HepG2 (cell line): ENCODE measurements around the gene ZNF83. TPM values are rescaled to one million over a fixed set of nuclear protein-coding genes. Genes with fewer than 3 reads are reported as not detected.

Experiments
- ATAC-seq: fragments of 200-7000 bp; cut with Tn5 transposase; 3 replicates; pipeline ENCODE4 v1.9.1; 2020; ENCODE audit warnings: mild to moderate bottlenecking, moderate library complexity
- BruUV-seq: library from RNA; stranded (reverse); fragments of 400-500 nt; replicated peaks from 2 replicates; lab custom pipeline; 2021; lab: Mats Ljungman, UMichigan
- CTCF ChIA-PET: fragments of 300-600 bp; formaldehyde crosslinking; extraction: SDS; loops from one replicate; lab custom pipeline; 2021; ENCODE audit warnings: low total read pairs, inconsistent platforms, low intra/inter-chr PET ratio; lab: Yijun Ruan, JAX
- POLR2A ChIA-PET: fragments of 350-600 bp; sonication (Branson Sonifier 250); formaldehyde crosslinking; loops from one replicate; lab custom pipeline; 2020; ENCODE audit warnings: antibody characterized with exemption, inconsistent platforms; lab: Yijun Ruan, JAX
- DNase-seq: peaks from one replicate; pipeline ENCODE4 v3.0.0-alpha.2; 2015; ENCODE audit warnings: low spot score
- FAIRE-seq: peaks from 3 replicates; lab custom pipeline; 2011; peaks lifted over from hg19 to GRCh38; lab: Jason Lieb, UNC
- H2AFZ ChIP-seq: one replicate; pipeline ENCODE4 v1.6.1; 2011; ENCODE audit warnings: low read length, inconsistent platforms
- H3K27ac ChIP-seq: fragments of 300-600 bp; 3 replicates; pipeline ENCODE4 v1.8.0; 2011; ENCODE audit warnings: mixed run types, mild to moderate bottlenecking, mixed read lengths, low read length, inconsistent platforms; ENCODE audit not compliant: insufficient read depth; ENCODE audit errors: extremely low read length
- H3K27me3 ChIP-seq, 2 experiments: fragments of 200-600 bp in 1 of 2; 2 replicates in 1 of 2; 3 replicates in 1 of 2; pipeline versions ENCODE4 v1.6.0 to v1.8.0; 2011; ENCODE audit warnings: low read length in 2 of 2, mild to moderate bottlenecking in 2 of 2, moderate library complexity in 2 of 2, inconsistent platforms in 1 of 2; ENCODE audit not compliant: insufficient read depth in 2 of 2, control insufficient read depth in 1 of 2
- H3K36me3 ChIP-seq, 2 experiments: fragments of 200-600 bp in 1 of 2; replicated peaks in 1 of 2; 2 replicates in 1 of 2; 3 replicates in 1 of 2; pipeline versions ENCODE4 v1.5.1 to v1.8.0; 2011; ENCODE audit warnings: low read length in 2 of 2, inconsistent platforms in 1 of 2; ENCODE audit not compliant: insufficient read depth in 2 of 2, control insufficient read depth in 1 of 2
- H3K4me1 ChIP-seq: 2 replicates; pipeline ENCODE4 v1.5.1; 2012; ENCODE audit warnings: low read length, inconsistent platforms; ENCODE audit not compliant: insufficient read depth
- H3K4me2 ChIP-seq: 2 replicates; pipeline ENCODE4 v1.6.0; 2011; ENCODE audit warnings: low read depth, low read length, inconsistent platforms
- H3K4me3 ChIP-seq, 3 experiments: fragments of 200-600 bp in 1 of 3; sonication (generic), shearing (Covaris generic) in 1 of 3; replicated peaks in 1 of 3; 2 replicates each; pipeline ENCODE4 v1.5.1; 2011 to 2016; ENCODE audit warnings: low read length in 3 of 3, inconsistent platforms in 2 of 3, low read depth in 2 of 3, mild to moderate bottlenecking in 2 of 3, control low read depth in 1 of 3, mixed read lengths in 1 of 3; ENCODE audit not compliant: insufficient read depth in 1 of 3
- H3K79me2 ChIP-seq: one replicate; pipeline ENCODE4 v1.6.1; 2011; ENCODE audit warnings: low read length, inconsistent platforms; ENCODE audit not compliant: insufficient read depth
- H3K9ac ChIP-seq: 2 replicates; pipeline ENCODE4 v1.6.0; 2011; ENCODE audit warnings: mild to moderate bottlenecking, low read depth, low read length, inconsistent platforms; ENCODE audit not compliant: insufficient read depth
- H3K9me3 ChIP-seq: 2 replicates; pipeline ENCODE4 v1.5.1; 2012; ENCODE audit warnings: mild to moderate bottlenecking, low read length
- H4K20me1 ChIP-seq: 2 replicates; pipeline ENCODE4 v1.6.0; 2011; ENCODE audit warnings: inconsistent platforms, mild to moderate bottlenecking, low read length, moderate library complexity; ENCODE audit not compliant: insufficient read depth
- CEBPB ChIP-seq: IDR thresholded peaks from 2 replicates; pipeline ENCODE4 v1.6.1; 2011; ENCODE audit warnings: low read depth, low read length, improper control_type of control experiment, borderline replicate concordance
- GABPA ChIP-seq, 2 experiments: IDR thresholded peaks; 2 replicates each; pipeline ENCODE4 v1.6.1; 2011 to 2016; ENCODE audit warnings: low read depth in 2 of 2, low read length in 1 of 2, missing biosample characterization in 1 of 2, missing genetic modification characterization in 1 of 2
- NR2F1 ChIP-seq, 2 experiments: fragments of 450-650 bp in 1 of 2; formaldehyde crosslinking in 1 of 2; IDR thresholded peaks; 2 replicates each; pipeline versions ENCODE4 v1.5.0 to v1.6.1; 2016 to 2020; ENCODE audit warnings: mild to moderate bottlenecking in 1 of 2, missing compliant biosample characterization in 1 of 2, missing genetic modification reagents in 1 of 2, moderate library complexity in 1 of 2
- SIN3A ChIP-seq: IDR thresholded peaks from 2 replicates; pipeline ENCODE4 v1.6.1; 2011; ENCODE audit warnings: low read depth, mild to moderate bottlenecking, control low read depth, low read length, borderline replicate concordance
- ZNF451 ChIP-seq: sonication (generic); formaldehyde crosslinking; IDR thresholded peaks from 2 replicates; pipeline ENCODE4 v1.5.0; 2020; ENCODE audit warnings: mild to moderate bottlenecking, missing genetic modification reagents
- WGBS: methylation state at CpG from one replicate; pipeline ENCODE4 v1.1.6; 2017; ENCODE audit warnings: low lambda C conversion rate; 5-methylcytosine and 5-hydroxymethylcytosine counted together
- in situ Hi-C: cut with HindIII; loops from 2 replicates; pipeline ENCODE4 v1.10.0; 2017; ENCODE audit warnings: low pct_unique_long_range_greater_than_20kb; ENCODE audit not compliant: extremely low pct_ligation_motif_present
- intact Hi-C: fragments of 100-400 bp; cut with micrococcal nuclease; formaldehyde crosslinking; loops from one replicate; pipeline ENCODE4 v1.10.0; 2022; ENCODE audit not compliant: unreplicated experiment
- polyA plus RNA-seq, 8 experiments: library from polyadenylated mRNA; depleted of rRNA in 3 of 8; stranded (reverse) in 7 of 8; unstranded in 1 of 8; fragments of >200 nt; fragmentation: Illumina TruSeq in 4 of 8; extraction: Trizol in 4 of 8; gene quantifications; 2 replicates each; pipeline versions ENCODE4 v1.2.1 to v1.2.3, GENCODE V29; 2011 to 2016; ENCODE audit warnings: low read depth in 4 of 8, missing spikeins in 1 of 8, mixed read lengths in 1 of 8; ENCODE audit not compliant: insufficient read depth in 1 of 8
- total RNA-seq, 5 experiments: library from RNA; depleted of rRNA; stranded (reverse); fragments of >200 nt; fragmentation: Illumina TruSeq; extraction: Trizol; gene quantifications; 2 replicates each; pipeline ENCODE4 v1.2.3, GENCODE V29; 2016; ENCODE audit warnings: low read depth in 1 of 5
- TF ChIP-seq, protein P1 (sequence below): sonication (generic); formaldehyde crosslinking; IDR thresholded peaks from 2 replicates; pipeline ENCODE4 v1.9.0; 2021; ENCODE audit warnings: missing genetic modification reagents, borderline replicate concordance
- TF ChIP-seq, protein P2 (sequence below): sonication (generic); formaldehyde crosslinking; IDR thresholded peaks from 2 replicates; pipeline ENCODE4 v1.4.0; 2020; ENCODE audit warnings: missing genetic modification reagents

The ZNF83 gene
- total and polyA plus RNA-seq, 2 of the 13 experiments (the other 11 are each of a cell fraction or from before 2014, with no cell fraction given), result 20.4 to 44.5 TPM

DNA sequence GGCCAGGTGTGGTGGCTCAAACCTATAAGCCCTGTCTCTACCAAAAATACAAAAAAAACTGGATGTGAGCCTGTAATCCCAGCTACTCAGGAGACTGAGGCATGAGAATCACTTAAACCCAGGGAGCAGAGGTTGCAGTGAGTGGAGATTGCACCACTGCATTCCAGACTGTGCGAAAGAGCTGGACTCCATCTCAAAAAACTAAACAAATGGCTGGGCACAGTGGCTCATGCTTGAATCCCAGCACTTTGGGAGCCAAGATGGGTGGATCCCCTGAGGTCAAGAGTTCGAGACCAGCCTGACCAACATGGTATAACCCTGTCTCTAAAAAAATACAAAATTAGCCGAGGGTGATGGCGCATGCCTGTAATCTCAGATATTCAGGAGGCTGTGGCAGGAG is 34.9 kb upstream of the ZNF83 start:
- intact Hi-C loops, result no loop called here
- no TSS peak for BruUV-seq
- no peak overlapping the region for H3K27ac ChIP-seq

More for the DNA sequence above, 34.9 kb upstream of the ZNF83 start:
- in situ Hi-C loops, result no loop called here
- Histone ChIP-seq H3K9ac (no peak overlapping the region), H3K27me3 (no peaks in the 10 kb centered on the region), H3K4me2 (no peak overlapping the region), H3K36me3 (no peaks in the 10 kb centered on the region), H3K79me2 (peaks cover 13% of the 10 kb centered on the region), H4K20me1 (no peaks in the 10 kb centered on the region), H3K9me3 (peaks cover 46% of the 10 kb centered on the region), H3K4me3 (no peak overlapping the region), H2AFZ (no peak overlapping the region), H3K4me1 (peaks cover 12% of the 10 kb centered on the region; the same call in 1 of the 2 replicates)
- no peak for DNase-seq
- no peak for ATAC-seq
- 69% methylated on average over 4 of the region's 4 CpGs for WGBS
- FAIRE-seq, result no peak
- POLR2A ChIA-PET, result no interaction called here
- CTCF ChIA-PET, result no interaction called here
- TF ChIP-seq ZNF451 (no peak), NR2F1 (CRISPR knock-in tag; IDR thresholded peaks at IDR 0.05) (no peak), SIN3A (no peak), GABPA (IDR thresholded peaks at IDR 0.05; ENCODE audit: low read depth, low read length) (no peak), GABPA (CRISPR knock-in tag; IDR thresholded peaks at IDR 0.05; ENCODE audit: low read depth) (no peak), CEBPB (peak; percentile 1; the same call in 1 of the 2 replicates)
- TF ChIP-seq, protein P1, sequence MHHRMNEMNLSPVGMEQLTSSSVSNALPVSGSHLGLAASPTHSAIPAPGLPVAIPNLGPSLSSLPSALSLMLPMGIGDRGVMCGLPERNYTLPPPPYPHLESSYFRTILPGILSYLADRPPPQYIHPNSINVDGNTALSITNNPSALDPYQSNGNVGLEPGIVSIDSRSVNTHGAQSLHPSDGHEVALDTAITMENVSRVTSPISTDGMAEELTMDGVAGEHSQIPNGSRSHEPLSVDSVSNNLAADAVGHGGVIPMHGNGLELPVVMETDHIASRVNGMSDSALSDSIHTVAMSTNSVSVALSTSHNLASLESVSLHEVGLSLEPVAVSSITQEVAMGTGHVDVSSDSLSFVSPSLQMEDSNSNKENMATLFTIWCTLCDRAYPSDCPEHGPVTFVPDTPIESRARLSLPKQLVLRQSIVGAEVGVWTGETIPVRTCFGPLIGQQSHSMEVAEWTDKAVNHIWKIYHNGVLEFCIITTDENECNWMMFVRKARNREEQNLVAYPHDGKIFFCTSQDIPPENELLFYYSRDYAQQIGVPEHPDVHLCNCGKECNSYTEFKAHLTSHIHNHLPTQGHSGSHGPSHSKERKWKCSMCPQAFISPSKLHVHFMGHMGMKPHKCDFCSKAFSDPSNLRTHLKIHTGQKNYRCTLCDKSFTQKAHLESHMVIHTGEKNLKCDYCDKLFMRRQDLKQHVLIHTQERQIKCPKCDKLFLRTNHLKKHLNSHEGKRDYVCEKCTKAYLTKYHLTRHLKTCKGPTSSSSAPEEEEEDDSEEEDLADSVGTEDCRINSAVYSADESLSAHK (CRISPR knock-in tag), result no peak
- TF ChIP-seq, protein P2, sequence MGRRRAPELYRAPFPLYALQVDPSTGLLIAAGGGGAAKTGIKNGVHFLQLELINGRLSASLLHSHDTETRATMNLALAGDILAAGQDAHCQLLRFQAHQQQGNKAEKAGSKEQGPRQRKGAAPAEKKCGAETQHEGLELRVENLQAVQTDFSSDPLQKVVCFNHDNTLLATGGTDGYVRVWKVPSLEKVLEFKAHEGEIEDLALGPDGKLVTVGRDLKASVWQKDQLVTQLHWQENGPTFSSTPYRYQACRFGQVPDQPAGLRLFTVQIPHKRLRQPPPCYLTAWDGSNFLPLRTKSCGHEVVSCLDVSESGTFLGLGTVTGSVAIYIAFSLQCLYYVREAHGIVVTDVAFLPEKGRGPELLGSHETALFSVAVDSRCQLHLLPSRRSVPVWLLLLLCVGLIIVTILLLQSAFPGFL, result no peak
